Measurements from ENCODE around the gene ZCCHC3. TPM values are rescaled to one million over a fixed set of nuclear protein-coding genes. Genes with fewer than 3 reads are reported as not detected.
"Not testable (repeated sequence)": the region's sequence is repeated elsewhere in the genome, so short reads cannot be mapped to it uniquely, and the experiment has no call there.

Gene ZCCHC3, protein sequence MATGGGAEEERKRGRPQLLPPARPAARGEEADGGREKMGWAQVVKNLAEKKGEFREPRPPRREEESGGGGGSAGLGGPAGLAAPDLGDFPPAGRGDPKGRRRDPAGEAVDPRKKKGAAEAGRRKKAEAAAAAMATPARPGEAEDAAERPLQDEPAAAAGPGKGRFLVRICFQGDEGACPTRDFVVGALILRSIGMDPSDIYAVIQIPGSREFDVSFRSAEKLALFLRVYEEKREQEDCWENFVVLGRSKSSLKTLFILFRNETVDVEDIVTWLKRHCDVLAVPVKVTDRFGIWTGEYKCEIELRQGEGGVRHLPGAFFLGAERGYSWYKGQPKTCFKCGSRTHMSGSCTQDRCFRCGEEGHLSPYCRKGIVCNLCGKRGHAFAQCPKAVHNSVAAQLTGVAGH
- 10 to 100 TPM; 17.8 to 18.0 TPM for total RNA-seq

DNA sequence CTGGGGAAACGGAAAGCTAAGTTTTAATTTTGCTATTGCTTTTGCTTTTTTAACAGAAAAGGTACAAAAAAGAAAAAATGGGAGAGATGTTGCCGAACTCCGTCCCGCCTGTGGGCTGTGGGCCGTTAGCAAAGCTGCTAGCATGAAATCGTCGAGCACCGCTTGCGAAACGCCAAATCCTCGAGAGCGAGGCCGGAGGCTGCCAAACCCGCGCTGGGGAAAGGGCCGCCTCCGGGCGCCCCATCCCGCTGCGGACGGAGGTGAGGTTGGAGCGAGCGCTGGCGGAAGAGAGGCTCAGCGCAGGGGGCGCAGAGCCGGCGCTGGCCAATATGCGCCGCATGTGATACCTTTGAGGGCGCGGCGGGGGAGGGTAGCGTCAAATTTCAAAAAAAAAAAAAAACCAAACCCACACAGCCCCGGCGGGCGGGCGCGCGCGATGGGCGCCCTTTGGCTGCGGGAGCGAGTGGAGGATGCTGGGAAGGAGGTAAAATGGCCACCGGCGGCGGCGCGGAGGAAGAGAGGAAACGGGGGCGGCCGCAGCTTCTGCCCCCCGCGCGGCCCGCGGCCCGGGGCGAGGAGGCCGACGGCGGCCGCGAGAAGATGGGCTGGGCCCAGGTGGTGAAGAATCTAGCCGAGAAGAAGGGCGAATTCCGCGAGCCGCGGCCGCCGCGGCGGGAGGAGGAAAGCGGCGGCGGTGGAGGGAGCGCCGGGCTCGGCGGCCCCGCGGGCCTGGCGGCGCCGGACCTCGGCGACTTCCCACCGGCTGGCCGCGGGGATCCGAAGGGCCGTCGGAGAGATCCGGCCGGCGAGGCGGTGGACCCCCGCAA lies at the start of gene ZCCHC3:
ZCCHC3 (plus strand) TSS at position 473 of the 827 bp plus-strand sequence; CDS start at position 490, 17 bp downstream.
- POLR2A ChIA-PET, result interaction anchor here (1.2 to 9.1 kb wide), 5 partner anchors 9 to 70 kb away, joined by 3 to 94 read pairs (median 13); partner anchors contain the start of genes DEFB129 and SOX12
- no peaks in the 10 kb centered on the region for H3K27me3 Mint-ChIP-seq
- peak; percentile 86 for ATAC-seq

DNA sequence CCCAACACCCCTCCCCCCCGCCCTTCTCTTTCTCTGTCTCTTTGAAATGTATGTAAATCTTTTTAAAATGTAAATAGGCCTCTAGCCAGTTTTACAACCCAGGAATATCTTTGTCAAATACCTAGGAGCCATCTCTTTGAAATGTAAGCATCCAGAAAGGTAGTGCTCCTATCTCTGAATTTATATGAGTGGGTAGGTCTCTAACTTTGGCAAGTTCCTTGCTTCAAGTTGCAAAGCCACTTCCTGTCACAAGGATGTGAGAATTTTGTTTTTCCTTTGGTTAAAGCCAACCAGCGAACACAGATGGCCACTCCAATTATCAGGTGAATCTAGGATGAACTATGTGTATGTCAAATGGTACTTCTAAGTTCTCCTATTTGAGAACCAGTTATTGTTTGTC lies 46.0 kb upstream of the ZCCHC3 start:
- no peak overlapping the region for H3K4me3 Mint-ChIP-seq
- no peaks in the 10 kb centered on the region for H3K36me3 Mint-ChIP-seq (ENCODE audit: low read depth)
- no peak overlapping the region for H3K27ac Mint-ChIP-seq
- POLR2A ChIA-PET, result no interaction called here
- TF ChIP-seq, protein P1, sequence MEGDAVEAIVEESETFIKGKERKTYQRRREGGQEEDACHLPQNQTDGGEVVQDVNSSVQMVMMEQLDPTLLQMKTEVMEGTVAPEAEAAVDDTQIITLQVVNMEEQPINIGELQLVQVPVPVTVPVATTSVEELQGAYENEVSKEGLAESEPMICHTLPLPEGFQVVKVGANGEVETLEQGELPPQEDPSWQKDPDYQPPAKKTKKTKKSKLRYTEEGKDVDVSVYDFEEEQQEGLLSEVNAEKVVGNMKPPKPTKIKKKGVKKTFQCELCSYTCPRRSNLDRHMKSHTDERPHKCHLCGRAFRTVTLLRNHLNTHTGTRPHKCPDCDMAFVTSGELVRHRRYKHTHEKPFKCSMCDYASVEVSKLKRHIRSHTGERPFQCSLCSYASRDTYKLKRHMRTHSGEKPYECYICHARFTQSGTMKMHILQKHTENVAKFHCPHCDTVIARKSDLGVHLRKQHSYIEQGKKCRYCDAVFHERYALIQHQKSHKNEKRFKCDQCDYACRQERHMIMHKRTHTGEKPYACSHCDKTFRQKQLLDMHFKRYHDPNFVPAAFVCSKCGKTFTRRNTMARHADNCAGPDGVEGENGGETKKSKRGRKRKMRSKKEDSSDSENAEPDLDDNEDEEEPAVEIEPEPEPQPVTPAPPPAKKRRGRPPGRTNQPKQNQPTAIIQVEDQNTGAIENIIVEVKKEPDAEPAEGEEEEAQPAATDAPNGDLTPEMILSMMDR (IDR thresholded peaks at IDR 0.05), result no peak
- no peak for DNase-seq
- intact Hi-C loops (cut with micrococcal nuclease), result no loop called here
- ATAC-seq, result no peak
- CTCF ChIA-PET, result no interaction called here
- H3K9me3 Mint-ChIP-seq, result no peaks in the 10 kb centered on the region
- H3K4me1 Mint-ChIP-seq (ENCODE audit: low read depth), result peaks cover 8% of the 10 kb centered on the region
- H3K27me3 Mint-ChIP-seq, result no peaks in the 10 kb centered on the region

More for the DNA sequence above, at the start of gene ZCCHC3:
- H3K36me3 Mint-ChIP-seq (ENCODE audit: low read depth), result peaks cover 38% of the 10 kb centered on the region
- peak within 1 kb of the TSS; percentile 99 for H3K4me3 Mint-ChIP-seq
- peak; percentile 90 for DNase-seq
- peaks cover 41% of the 10 kb centered on the region for H3K4me1 Mint-ChIP-seq (ENCODE audit: low read depth)
- TF ChIP-seq, protein P1 (IDR thresholded peaks at IDR 0.05), result no peak
- H3K9me3 Mint-ChIP-seq, result no peaks in the 10 kb centered on the region
- peak within 1 kb of the TSS; percentile 98 for H3K27ac Mint-ChIP-seq
- CTCF ChIA-PET, result interaction anchor here (0.5 to 2.8 kb wide), 5 partner anchors 12 to 102 kb away, joined by 3 to 10 read pairs (median 3); partner anchors contain the start of gene SOX12
- intact Hi-C loops (cut with micrococcal nuclease), result loop anchor here (5.0 kb wide), 1 partner anchor 35 kb away; no protein-coding TSS in a partner anchor

DNA sequence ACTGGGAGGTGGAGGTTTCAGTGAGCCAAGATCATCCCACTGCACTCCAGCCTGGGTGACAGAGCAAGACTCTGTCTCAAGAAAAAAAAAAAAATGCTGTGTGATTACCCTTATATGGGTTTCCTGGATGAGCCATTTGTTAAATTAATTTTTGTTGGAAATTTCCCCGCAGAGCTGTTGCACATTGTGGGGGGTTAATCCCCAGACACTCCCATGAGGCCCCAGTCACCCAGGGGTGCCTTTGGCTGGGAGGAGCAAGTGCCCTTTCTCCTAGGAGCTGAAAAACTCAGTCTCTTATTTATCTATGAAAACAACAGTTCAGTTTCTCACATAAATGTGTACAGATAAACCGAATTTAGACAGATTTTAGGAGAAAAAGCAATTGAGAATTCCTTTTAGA lies 44.6 kb upstream of the ZCCHC3 start:
- Mint-ChIP-seq H3K4me3 (no peak overlapping the region), H3K4me1 (ENCODE audit: low read depth) (peaks cover 8% of the 10 kb centered on the region), H3K27ac (no peak overlapping the region), H3K36me3 (ENCODE audit: low read depth) (no peaks in the 10 kb centered on the region), H3K9me3 (no peaks in the 10 kb centered on the region), H3K27me3 (peaks cover 2% of the 10 kb centered on the region)
- ChIA-PET CTCF (interaction anchor here (0.7 to 1.9 kb wide), 3 partner anchors 11 to 14 kb away, joined by 3 to 8 read pairs (median 4); no protein-coding TSS in a partner anchor), POLR2A (no interaction called here)
- intact Hi-C loops (cut with micrococcal nuclease), result no loop called here
- no peak for ATAC-seq
- no peak for DNase-seq
- TF ChIP-seq, protein P1 (IDR thresholded peaks at IDR 0.05), result no peak

DNA sequence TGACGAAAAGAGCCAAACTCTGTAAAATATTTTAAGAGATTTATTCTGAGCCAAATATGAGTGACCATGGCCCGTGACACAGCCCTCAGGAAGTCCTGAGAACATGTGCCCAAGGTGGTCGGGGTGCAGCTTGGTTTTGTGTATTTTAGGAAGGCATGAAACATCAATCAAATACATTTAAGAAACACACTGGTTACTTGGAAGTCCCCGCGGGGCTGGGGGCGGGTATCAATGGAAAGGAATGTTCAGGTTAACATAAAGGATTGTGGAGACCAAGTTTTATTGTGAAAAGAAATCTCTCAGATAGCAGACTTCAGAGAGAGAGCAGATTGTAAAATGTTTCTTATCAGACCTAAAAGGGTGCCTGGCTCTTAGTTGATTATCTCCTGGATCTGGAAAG lies 43.9 kb upstream of the ZCCHC3 start:
- H3K36me3 Mint-ChIP-seq (ENCODE audit: low read depth); H3K9me3 Mint-ChIP-seq; DNase-seq; H3K4me3 Mint-ChIP-seq; ATAC-seq; intact Hi-C loops (cut with micrococcal nuclease); H3K27me3 Mint-ChIP-seq; POLR2A ChIA-PET; H3K27ac Mint-ChIP-seq: not testable (repeated sequence)
- CTCF ChIA-PET, result interaction anchor here (0.7 to 1.9 kb wide), 3 partner anchors 12 to 14 kb away, joined by 3 to 8 read pairs (median 4); no protein-coding TSS in a partner anchor
- H3K4me1 Mint-ChIP-seq (ENCODE audit: low read depth), result peaks cover 11% of the 10 kb centered on the region

DNA sequence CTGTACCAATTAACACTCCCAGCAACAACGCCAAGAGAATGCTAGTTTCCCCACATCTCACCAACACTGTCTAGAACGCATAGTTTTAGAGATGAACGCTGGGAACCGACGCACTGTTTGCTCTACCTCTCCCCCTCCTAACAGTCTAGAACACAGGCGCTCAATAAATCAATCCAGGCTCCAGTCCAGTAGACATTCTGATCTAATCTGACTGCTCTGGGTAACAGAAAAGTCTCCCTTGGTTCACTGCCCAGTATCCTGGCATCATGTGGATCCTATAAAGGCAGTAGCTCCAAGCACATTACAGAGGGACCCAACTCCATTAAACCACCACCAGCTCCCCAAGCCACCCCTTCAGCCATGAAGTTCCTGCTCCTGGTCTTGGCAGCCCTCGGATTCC lies 40.0 kb upstream of the ZCCHC3 start, which contains the start of gene DEFB132:
DEFB132 (plus strand) TSS at position 306 of the 400 bp plus-strand sequence; CDS start at position 361, 55 bp downstream.
- CTCF ChIA-PET, result interaction anchor here (0.5 to 3.7 kb wide), 3 partner anchors 9 to 73 kb away, joined by 4 to 18 read pairs (median 11); no protein-coding TSS in a partner anchor

More for the DNA sequence above, 40.0 kb upstream of the ZCCHC3 start, which contains the start of gene DEFB132:
- peaks cover 10% of the 10 kb centered on the region for H3K4me1 Mint-ChIP-seq (ENCODE audit: low read depth)
- H3K4me3 Mint-ChIP-seq, result no peak within 1 kb of the TSS
- intact Hi-C loops (cut with micrococcal nuclease), result no loop called here
- ATAC-seq, result no peak
- peaks cover 2% of the 10 kb centered on the region for H3K27me3 Mint-ChIP-seq
- no peaks in the 10 kb centered on the region for H3K9me3 Mint-ChIP-seq
- TF ChIP-seq, protein P1 (IDR thresholded peaks at IDR 0.05), result no peak
- POLR2A ChIA-PET, result interaction anchor here (1.3 kb wide), 1 partner anchor 17 kb away, joined by 3 read pairs; no protein-coding TSS in a partner anchor
- DNase-seq, result no peak
- H3K27ac Mint-ChIP-seq, result no peak within 1 kb of the TSS
- no peaks in the 10 kb centered on the region for H3K36me3 Mint-ChIP-seq (ENCODE audit: low read depth)

Measured in activated CD8-positive, alpha-beta T cell treated with anti-CD3 and anti-CD28 coated beads for 36 hours (primary cell).